ENCODE results near the gene MYO1D. TPM values are rescaled to one million over a fixed set of nuclear protein-coding genes. Genes with fewer than 3 reads are reported as not detected.

Gene MYO1D
- total RNA-seq (2014; rRNA removed; shearing (Covaris generic)), result 3.4 and 3.7 TPM in 2 replicates

GRCh38 chr17:32876417-32877163 is at the start of gene MYO1D:
Gene MYO1D (minus strand): TSS chr17:32877124. CDS start chr17:32876872, 252 bp downstream.

GRCh38 chr17:32486701-32487472 is 390.0 kb downstream of the MYO1D start, which contains the start of gene CDK5R1:
Gene CDK5R1 (plus strand): TSS chr17:32486993. CDS start chr17:32487621, 628 bp downstream.

GRCh38 chr17:32444301-32445073 is 432.4 kb downstream of the MYO1D start, which contains the start of gene PSMD11:
Gene PSMD11 (plus strand): TSS chr17:32444510. CDS start chr17:32444524, 14 bp downstream.

Small RNA genes lying within 50 kb of the gene (small RNA-seq; reads per million reads assigned to genes)
- gene RF00019, result not detected

Other genes starting within 250 kb of the MYO1D start
- gene TMEM98, start 51.0 kb upstream of the MYO1D start, total RNA-seq (2014; rRNA removed; shearing (Covaris generic)), result 12.4 and 18.6 TPM in 2 replicates
- gene SPACA3, start 114.7 kb upstream of the MYO1D start, total RNA-seq (2014; rRNA removed; shearing (Covaris generic)), result not detected in 2 replicates